A204.1 (cell line): ENCODE results near the gene B4GALT6.

Experiments
- FAIRE-seq: peaks from 2 replicates; lab custom pipeline; 2012; peaks lifted over from hg19 to GRCh38; lab: Jason Lieb, UNC

B4GALT6 gene

DNA sequence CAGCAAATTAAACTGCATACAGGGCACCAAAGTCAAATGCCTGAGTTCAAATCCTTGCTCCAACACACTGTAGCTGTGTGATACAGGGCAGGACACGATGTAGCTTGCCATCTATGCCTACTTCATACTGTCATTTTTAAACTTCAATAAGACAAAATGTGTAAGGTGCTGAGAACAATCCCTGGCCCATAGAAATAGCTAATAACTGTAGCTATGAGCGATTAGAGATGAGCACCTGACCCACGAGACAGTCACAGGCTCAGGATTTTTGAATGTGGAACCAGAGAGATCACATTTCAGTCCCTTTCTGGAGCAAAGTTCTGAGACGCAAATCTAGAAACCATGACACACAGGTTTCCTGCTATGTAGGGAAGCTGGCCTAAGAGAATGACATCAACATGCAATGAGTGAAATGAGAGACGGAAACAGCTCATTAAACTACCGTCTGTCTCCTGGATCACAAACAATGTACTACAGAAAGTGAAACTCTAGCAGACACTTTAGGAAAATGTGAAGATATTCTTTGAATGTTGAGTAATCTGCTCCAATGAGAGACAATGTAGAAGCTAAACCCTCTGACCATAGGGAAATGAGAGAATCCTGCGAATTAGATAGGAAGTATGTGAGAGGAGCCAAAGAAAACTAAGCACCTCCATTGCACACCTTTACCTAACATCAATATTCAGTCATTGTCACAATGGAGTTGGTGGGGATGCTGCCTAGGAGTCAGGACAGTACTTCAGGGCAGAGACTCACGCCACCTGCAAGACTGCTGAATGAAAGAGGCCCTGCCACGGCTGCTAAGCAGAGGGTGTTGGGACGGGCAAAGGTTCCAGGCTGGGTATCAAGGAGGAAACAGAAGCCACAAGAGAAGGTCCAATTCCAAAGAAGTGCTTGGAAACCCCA lies 25.5 kb downstream of the B4GALT6 start:
- no peak for FAIRE-seq

- FAIRE-seq, result no peak
Observed at GRCh38 chr18:31657823-31658669, 26.3 kb downstream of the B4GALT6 start.

- no peak for FAIRE-seq
Observed at GRCh38 chr18:31656754-31657153, 27.6 kb downstream of the B4GALT6 start.

DNA sequence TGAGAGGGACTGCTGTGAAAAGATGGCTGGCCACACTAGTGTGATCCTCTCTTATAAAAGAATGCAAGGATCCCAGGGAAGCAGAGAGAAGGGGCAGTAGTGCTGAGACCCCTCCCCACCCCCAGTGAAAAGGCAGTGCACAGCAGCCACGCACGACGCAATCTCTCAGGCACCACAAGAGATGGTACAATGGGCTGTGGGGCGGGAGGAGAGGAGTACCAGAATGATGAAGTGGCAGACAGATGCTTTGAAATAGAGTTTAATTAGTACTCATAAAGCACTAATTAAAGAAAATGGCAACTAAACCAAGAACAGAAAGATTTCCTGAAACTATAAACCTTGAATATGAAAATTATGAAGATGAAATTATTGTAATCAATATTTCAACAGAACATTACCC lies 29.0 kb downstream of the B4GALT6 start:
- FAIRE-seq, result no peak

DNA sequence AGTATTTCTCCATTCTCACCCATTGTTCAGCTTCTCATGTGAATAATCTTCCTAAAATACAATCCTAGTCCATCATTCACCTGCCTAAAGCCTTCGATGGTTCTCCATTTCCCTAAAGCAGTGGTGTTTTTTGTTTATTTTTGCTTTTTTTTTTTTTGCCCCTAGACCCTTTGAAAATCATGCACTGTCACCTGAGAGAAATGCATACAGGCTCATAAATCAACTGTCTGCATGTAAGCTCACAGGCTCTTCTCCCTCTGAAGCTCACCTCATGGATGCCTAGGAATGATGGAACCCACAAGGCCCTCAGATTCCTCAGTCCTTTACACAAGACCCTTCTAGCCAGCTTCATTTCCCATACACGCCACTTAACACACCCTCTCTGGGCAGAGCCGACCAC lies 31.5 kb downstream of the B4GALT6 start:
- FAIRE-seq, result no peak

DNA sequence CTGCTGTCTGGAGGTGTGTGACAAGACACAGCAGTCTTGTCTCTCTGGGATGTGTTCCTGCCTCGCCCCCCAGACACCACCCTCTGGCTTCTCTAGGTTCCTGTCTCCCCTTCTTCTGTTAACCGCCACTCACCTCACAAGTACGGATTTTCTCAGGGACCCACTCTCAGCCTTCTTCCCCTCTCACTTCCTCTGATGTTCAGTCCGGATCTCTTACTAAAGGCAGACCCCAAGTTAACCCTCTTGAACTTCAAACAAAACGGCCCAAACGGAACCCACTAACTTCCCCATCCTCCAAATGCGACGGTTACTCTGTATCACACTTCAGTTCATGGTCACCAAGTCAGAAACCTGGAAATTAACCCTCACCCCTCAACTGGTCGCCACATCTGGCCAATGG lies 32.0 kb downstream of the B4GALT6 start:
- FAIRE-seq, result no peak

DNA sequence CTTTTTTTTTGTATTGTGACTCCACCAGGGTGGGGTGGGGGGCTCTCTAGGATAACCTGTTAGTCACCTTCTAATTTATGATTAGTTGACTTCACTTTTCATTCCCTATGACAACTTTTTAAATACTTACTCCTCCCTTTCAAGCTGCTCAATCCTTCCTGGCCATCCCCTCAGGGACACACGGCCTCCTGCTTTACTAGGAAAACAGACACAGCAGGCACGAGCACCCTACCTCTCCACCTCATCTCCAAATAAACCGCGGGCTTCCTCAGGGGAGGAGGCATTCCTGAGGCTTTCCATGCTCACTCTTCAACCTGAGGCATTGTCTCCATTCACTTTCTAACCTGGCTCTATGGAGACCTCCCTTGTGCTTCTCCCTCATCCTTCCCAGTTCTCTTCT lies 33.0 kb downstream of the B4GALT6 start:
- FAIRE-seq, result no peak

- no peak for FAIRE-seq
Observed at GRCh38 chr18:31649978-31650719, 34.2 kb downstream of the B4GALT6 start.

GRCh38 chr18:31649449-31649848 lies 34.9 kb downstream of the B4GALT6 start:
- no peak for FAIRE-seq

- FAIRE-seq, result no peak
Observed at GRCh38 chr18:31648966-31649429, 35.4 kb downstream of the B4GALT6 start.

DNA sequence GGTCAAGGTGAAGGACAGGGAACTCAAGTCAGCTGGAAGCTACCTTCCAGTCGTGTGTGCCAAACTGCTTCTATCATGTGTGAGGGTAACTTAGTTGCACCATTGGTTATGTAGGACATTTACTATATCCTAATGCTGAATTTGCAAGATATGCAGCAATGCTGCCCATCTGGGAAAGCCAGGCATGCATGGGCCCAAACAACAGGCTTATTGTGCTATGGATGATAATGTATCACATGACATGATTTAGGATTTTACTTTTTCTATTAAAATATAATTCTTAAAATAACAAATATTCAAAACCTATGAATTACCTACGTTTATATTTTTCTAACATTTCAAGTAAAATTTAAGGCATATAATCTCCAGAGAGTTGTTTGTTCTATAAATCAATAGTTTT lies 35.9 kb downstream of the B4GALT6 start:
- FAIRE-seq, result no peak

GRCh38 chr18:31647127-31647753 lies 37.1 kb downstream of the B4GALT6 start:
- no peak for FAIRE-seq

- FAIRE-seq, result no peak
Observed at GRCh38 chr18:31646332-31647126, 37.9 kb downstream of the B4GALT6 start.

- FAIRE-seq, result no peak
Observed at GRCh38 chr18:31645411-31645810, 39.0 kb downstream of the B4GALT6 start.

DNA sequence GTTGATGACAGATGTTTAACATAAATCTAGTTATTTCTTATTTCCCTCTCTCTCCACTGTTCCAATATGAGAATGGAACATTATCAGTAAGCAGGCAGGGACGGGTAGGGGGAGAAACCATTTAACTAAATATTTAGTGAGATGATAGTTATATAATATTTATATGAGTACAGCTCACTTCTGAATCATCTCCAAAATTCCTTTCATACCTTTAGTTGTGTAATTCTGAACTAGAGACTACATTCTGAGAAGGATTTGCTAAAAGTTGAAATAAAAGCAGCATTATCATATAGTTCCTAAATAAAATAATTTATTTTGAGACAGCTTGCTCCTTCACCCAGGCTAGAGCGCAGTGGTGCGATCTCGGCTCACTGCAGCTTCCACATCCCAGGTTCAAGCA lies 41.4 kb downstream of the B4GALT6 start:
- FAIRE-seq, result no peak

DNA sequence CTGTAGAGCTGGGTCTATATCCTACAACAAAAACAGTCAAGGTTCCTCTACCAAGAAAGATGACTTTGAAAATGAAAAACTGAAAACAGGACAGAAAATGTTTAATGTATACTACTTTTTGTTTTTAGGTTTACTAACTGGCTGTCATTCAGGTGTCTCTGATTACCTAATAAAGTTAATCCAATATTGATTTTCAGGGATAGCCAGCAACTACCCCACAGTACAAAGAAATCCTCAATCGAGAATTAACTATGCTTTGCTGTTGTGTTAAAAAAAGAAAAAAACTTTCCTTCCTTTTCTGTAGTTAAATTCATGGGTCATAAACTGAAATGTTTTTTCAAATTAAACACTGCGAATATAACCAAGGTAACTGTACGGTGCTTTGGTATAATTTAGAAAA lies 46.9 kb downstream of the B4GALT6 start:
- no peak for FAIRE-seq

DNA sequence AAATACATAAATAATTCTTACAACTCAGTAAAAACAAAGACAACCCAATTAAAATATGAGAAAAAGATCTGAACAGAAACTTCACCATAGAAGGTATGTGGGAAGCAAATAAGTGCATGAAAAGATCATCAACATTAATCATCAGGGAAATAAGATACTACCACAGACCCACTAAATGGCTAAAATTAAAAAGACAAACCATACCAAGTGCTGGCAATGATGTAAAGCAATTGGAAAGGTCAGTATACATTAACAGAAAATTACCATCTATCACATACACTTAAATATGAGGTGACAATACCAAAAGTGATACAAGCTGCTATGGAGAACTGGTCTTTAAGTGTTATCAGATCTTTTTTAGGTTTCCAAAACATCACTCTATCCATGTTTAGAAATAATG lies 48.0 kb downstream of the B4GALT6 start:
- FAIRE-seq, result no peak

GRCh38 chr18:31634331-31634713 lies 50.1 kb downstream of the B4GALT6 start:
- FAIRE-seq, result no peak

- FAIRE-seq, result no peak
Observed at GRCh38 chr18:31633392-31634330, 50.7 kb downstream of the B4GALT6 start.

DNA sequence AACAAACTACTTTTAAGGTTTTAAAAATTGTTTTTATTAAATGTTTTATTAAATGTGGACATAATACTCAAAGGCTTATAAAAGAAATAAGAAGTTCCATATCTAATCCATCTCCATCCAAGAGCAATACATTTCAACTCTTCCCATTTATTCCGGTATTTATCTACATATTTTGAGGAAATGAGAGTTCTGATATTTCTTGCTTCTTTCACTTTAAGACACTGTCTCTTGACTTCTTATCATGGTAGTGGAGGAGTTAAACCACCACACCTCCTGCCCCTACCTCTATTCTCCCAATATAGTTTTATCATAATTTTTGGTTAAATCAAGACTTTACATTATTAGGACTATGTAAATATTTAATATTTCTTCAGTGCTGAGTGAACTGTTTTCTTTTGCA lies 52.0 kb downstream of the B4GALT6 start:
- FAIRE-seq, result no peak
